Activated CD4-positive, alpha-beta memory T cell treated with anti-CD3 and anti-CD28 coated beads for 36 hours (primary cell): ENCODE data around the gene EFCAB11. TPM values are rescaled to one million over a fixed set of nuclear protein-coding genes. Genes with fewer than 3 reads are reported as not detected.

Experiments
- CTCF ChIA-PET: fragments of 350-600 bp; sonication (Branson Sonifier 250); formaldehyde crosslinking; loops from one replicate; lab custom pipeline; 2021; ENCODE audit warnings: antibody characterized with exemption, inconsistent platforms; lab: Charles Lee
- POLR2A ChIA-PET: fragments of 350-600 bp; sonication (Branson Sonifier 250); formaldehyde crosslinking; loops from one replicate; lab custom pipeline; 2021; ENCODE audit warnings: antibody characterized with exemption; lab: Charles Lee
- DNase-seq: peaks from one replicate; pipeline ENCODE4 v3.0.0-alpha.2; 2020
- H3K27ac Mint-ChIP-seq: one replicate; pipeline ENCODE4 v1.8.0; 2021; ENCODE audit warnings: mixed read lengths
- H3K27me3 Mint-ChIP-seq: one replicate; pipeline ENCODE4 v1.8.0; 2021; ENCODE audit warnings: mixed read lengths
- H3K36me3 Mint-ChIP-seq: one replicate; pipeline ENCODE4 v1.8.0; 2021; ENCODE audit warnings: mixed read lengths
- H3K4me1 Mint-ChIP-seq: one replicate; pipeline ENCODE4 v1.8.0; 2021; ENCODE audit warnings: low read depth, mixed read lengths
- H3K4me3 Mint-ChIP-seq: one replicate; pipeline ENCODE4 v1.8.0; 2021; ENCODE audit warnings: mild to moderate bottlenecking, mixed read lengths
- H3K9me3 Mint-ChIP-seq: one replicate; pipeline ENCODE4 v1.8.0; 2021; ENCODE audit warnings: mixed read lengths
- intact Hi-C: fragments of 100-400 bp; cut with micrococcal nuclease; formaldehyde crosslinking; loops from one replicate; pipeline ENCODE4 v1.15.1; 2023
- total RNA-seq, 2 experiments: library from RNA; stranded (reverse); gene quantifications; one replicate each; pipeline ENCODE4 v1.2.3, GENCODE V29; 2021

Gene EFCAB11
- total RNA-seq, 2 experiments from 2014 or later: 10.6 to 10.8 TPM

- intact Hi-C loops: no loop called here
- Mint-ChIP-seq H3K27ac (no peak overlapping the region), H3K27me3 (no peaks in the 10 kb centered on the region), H3K9me3 (no peaks in the 10 kb centered on the region), H3K36me3 (no peaks in the 10 kb centered on the region), H3K4me1 (no peaks in the 10 kb centered on the region), H3K4me3 (no peak overlapping the region)
- no peak for DNase-seq
- ChIA-PET POLR2A (no interaction called here), CTCF (interaction anchor here (1.9 to 2.0 kb wide), 2 partner anchors 12 to 15 kb away, joined by 5 to 10 read pairs; no protein-coding TSS in a partner anchor)
Measured at GRCh38 chr14:89924268-89924667, 30.3 kb downstream of the EFCAB11 start.

- CTCF ChIA-PET: interaction anchor here (1.1 to 2.0 kb wide), 4 partner anchors 14 to 895 kb away, joined by 3 to 10 read pairs (median 4); no protein-coding TSS in a partner anchor
- Mint-ChIP-seq H3K9me3 (no peaks in the 10 kb centered on the region), H3K36me3 (no peaks in the 10 kb centered on the region), H3K27ac (no peak overlapping the region), H3K4me3 (no peak overlapping the region), H3K4me1 (no peaks in the 10 kb centered on the region), H3K27me3 (no peaks in the 10 kb centered on the region)
- POLR2A ChIA-PET: no interaction called here
- no peak for DNase-seq
- intact Hi-C loops: no loop called here
Measured at GRCh38 chr14:89922031-89922907, 32.3 kb downstream of the EFCAB11 start.

DNA sequence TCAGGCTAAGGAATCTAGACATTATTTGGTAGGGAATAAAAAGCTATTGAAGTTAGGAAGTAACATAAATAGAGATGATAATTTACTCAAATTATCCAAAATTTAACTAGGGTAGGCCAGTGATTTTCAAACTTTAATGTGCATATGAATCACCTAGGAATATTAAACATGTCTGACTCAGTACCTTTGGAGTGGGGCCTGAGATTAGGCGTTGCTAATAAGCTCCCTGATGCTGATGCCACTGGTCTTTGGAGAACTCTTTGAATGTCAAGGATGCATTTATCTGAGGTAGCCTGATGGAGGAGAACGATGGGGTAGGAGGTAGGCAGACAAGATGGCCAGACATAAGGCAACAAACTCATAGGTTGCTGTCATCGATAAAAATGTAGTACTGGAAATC, 33.2 kb downstream of the EFCAB11 start:
- no peaks in the 10 kb centered on the region for H3K4me1 Mint-ChIP-seq
- no peaks in the 10 kb centered on the region for H3K9me3 Mint-ChIP-seq

DNA sequence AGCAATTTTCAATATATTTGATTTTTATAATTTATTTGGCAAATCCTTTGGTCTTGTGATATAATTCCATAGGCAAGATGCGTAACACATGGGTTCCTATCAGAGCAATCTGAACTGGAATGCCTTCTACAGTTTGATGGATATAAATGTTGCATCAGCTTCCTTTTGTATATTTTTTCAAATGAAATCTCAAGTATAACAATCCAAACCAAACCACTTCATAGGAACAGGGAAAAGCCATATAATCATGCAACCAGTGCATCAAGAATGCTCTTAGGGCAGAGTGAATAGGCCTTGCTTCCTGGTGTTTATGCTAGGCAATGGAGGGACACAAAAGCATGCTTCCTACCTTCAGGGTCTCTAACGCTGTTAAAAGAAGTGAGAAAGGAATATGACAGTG, 34.5 kb downstream of the EFCAB11 start:
- no peaks in the 10 kb centered on the region for H3K36me3 Mint-ChIP-seq

More for the DNA sequence above, 33.2 kb downstream of the EFCAB11 start:
- H3K27ac Mint-ChIP-seq: no peak overlapping the region
- no peaks in the 10 kb centered on the region for H3K27me3 Mint-ChIP-seq
- no peaks in the 10 kb centered on the region for H3K36me3 Mint-ChIP-seq
- intact Hi-C loops: no loop called here
- H3K4me3 Mint-ChIP-seq: no peak overlapping the region
- ChIA-PET CTCF (interaction anchor here (1.2 kb wide), 1 partner anchor 18 kb away, joined by 3 read pairs; no protein-coding TSS in a partner anchor), POLR2A (no interaction called here)
- no peak for DNase-seq

DNA sequence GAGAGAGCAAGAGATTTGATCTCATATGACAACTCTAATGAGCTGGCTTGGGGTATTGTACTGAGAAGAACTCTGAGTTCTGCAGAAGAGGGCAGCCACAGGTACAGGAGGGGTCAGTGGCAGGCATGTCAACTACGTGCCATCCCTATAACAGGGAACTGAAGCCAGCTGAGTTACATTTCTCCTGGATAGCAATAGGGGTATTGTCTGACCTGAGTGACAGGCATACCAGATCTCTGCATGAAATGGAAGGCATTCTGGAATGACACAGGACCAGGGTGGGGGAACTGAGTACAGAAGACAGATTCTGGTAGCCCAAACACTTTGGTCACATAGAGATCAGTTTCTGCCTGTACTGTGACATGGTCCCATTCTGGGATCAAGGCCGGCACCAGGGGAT, 35.8 kb downstream of the EFCAB11 start:
- no peak overlapping the region for H3K27ac Mint-ChIP-seq
- no peaks in the 10 kb centered on the region for H3K9me3 Mint-ChIP-seq
- no peak overlapping the region for H3K4me3 Mint-ChIP-seq
- intact Hi-C loops: loop anchor here (5.0 kb wide), 2 partner anchors 146 to 501 kb away; partner anchors contain the start of gene FOXN3
- ChIA-PET POLR2A (no interaction called here), CTCF (no interaction called here)
- peaks cover 3% of the 10 kb centered on the region for H3K4me1 Mint-ChIP-seq
- H3K36me3 Mint-ChIP-seq: no peaks in the 10 kb centered on the region
- DNase-seq: no peak
- H3K27me3 Mint-ChIP-seq: no peaks in the 10 kb centered on the region

More for the DNA sequence above, 34.5 kb downstream of the EFCAB11 start:
- Mint-ChIP-seq H3K4me1 (peaks cover 2% of the 10 kb centered on the region), H3K27me3 (no peaks in the 10 kb centered on the region), H3K9me3 (no peaks in the 10 kb centered on the region), H3K27ac (no peak overlapping the region), H3K4me3 (no peak overlapping the region)
- CTCF ChIA-PET: interaction anchor here (0.9 to 1.5 kb wide), 4 partner anchors 19 to 1252 kb away, joined by 3 to 4 read pairs (median 3); no protein-coding TSS in a partner anchor
- no peak for DNase-seq
- intact Hi-C loops: no loop called here
- POLR2A ChIA-PET: no interaction called here

DNA sequence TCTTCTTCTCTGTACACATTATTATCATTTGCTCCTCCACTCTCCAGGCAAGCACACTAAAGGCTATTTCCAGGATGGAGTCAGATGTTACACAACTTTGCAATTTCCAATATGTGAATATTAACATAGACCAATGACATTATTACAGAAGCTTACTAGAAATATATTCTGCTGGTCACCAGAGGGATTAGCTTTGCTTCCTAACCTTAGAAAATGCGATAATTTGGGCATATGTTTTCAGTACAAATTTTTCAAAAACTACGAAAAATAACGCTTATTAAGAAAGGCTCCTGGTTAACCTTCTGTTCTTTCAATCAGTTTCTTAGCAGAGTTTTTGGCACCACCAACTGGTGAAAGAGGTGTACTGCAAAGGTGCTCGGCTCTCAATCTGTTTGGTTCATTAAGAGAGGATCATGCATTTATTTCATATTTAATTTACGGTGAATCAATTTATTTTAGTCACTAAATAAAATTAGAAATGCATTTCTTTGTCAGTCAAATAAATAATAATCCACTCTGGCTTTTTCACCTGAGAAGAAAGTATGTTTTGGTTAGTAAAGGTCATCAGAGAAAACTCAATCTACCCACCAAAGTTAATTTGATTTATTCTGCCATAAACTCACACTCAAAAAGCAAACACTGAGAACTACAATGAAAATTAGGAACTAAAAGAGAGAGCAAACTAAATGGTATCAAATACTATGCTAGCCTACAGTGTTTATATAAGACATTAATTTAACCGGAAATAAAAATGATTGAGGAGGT, 39.2 kb downstream of the EFCAB11 start:
- intact Hi-C loops: loop anchor here (1.0 to 5.0 kb wide), 5 partner anchors 143 to 888 kb away; partner anchors contain the start of gene FOXN3
- POLR2A ChIA-PET: no interaction called here
- CTCF ChIA-PET: interaction anchor here (0.7 to 2.6 kb wide), 12 partner anchors 9 to 888 kb away, joined by 3 to 18 read pairs (median 4); no protein-coding TSS in a partner anchor
- DNase-seq: peak; percentile 69
- H3K27ac Mint-ChIP-seq: no peak overlapping the region
- H3K4me3 Mint-ChIP-seq: no peak overlapping the region
- no peaks in the 10 kb centered on the region for H3K9me3 Mint-ChIP-seq
- no peaks in the 10 kb centered on the region for H3K36me3 Mint-ChIP-seq
- H3K27me3 Mint-ChIP-seq: peaks cover 2% of the 10 kb centered on the region
- H3K4me1 Mint-ChIP-seq: peaks cover 3% of the 10 kb centered on the region

DNA sequence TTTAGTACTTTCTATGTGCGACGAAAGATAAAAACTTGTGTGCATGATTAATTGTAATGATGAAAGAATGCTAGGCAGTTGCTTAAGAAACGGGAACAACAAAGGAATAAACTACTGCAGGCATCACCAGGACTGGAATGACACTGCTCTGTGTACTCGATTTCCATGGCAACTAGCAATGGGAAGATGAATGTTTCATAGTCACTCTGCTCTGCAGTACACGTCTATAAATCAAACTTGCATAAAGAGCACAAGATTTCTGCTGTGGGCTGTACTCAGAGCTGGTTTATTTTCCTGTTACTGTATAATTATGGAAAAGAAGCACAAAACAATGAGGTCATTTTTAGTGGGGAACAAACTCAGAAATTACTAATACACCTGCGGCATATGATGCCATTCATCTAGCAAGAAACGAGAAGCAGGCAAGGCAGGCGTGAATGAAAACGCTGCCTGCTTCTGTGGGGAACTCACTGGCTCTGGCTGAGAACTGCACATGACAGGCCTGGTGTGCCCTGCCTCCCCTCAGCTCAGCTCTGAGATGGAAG, 41.8 kb downstream of the EFCAB11 start:
- Mint-ChIP-seq H3K27me3 (peaks cover 4% of the 10 kb centered on the region), H3K27ac (no peak overlapping the region), H3K4me1 (peaks cover 3% of the 10 kb centered on the region), H3K9me3 (no peaks in the 10 kb centered on the region), H3K36me3 (no peaks in the 10 kb centered on the region), H3K4me3 (no peak overlapping the region)
- POLR2A ChIA-PET: no interaction called here
- DNase-seq: no peak
- CTCF ChIA-PET: interaction anchor here (0.6 to 2.6 kb wide), 7 partner anchors 10 to 1330 kb away, joined by 3 to 18 read pairs (median 4); no protein-coding TSS in a partner anchor
- intact Hi-C loops: no loop called here

DNA sequence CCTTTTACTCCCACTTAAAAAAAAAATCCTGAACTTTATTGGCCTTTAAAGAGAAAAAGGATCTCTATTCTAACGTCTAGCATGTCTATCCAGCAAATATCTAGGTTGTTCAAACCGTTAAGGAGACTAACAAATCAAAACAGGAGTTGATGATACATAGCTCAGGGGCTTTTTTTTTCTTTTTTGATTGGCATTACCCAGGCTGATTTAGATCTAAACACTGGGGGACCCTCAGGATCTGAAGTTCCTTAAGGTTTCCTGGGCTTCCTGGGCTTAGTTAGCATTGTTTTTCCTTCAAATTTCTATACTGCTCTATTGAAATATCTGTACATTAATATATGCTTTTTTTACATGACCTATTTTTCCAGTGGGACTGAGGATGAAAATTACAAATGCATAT, 42.3 kb downstream of the EFCAB11 start:
- H3K9me3 Mint-ChIP-seq: no peaks in the 10 kb centered on the region
- H3K27ac Mint-ChIP-seq: no peak overlapping the region
- DNase-seq: no peak
- POLR2A ChIA-PET: no interaction called here
- intact Hi-C loops: no loop called here
- no peaks in the 10 kb centered on the region for H3K36me3 Mint-ChIP-seq
- CTCF ChIA-PET: interaction anchor here (0.7 to 2.3 kb wide), 3 partner anchors 50 to 1330 kb away, joined by 3 to 11 read pairs (median 4); no protein-coding TSS in a partner anchor
- H3K4me1 Mint-ChIP-seq: peaks cover 3% of the 10 kb centered on the region
- H3K4me3 Mint-ChIP-seq: no peak overlapping the region
- peaks cover 4% of the 10 kb centered on the region for H3K27me3 Mint-ChIP-seq

- intact Hi-C loops: no loop called here
- CTCF ChIA-PET: interaction anchor here (1.0 kb wide), 1 partner anchor 884 kb away, joined by 3 read pairs; no protein-coding TSS in a partner anchor
- peaks cover 3% of the 10 kb centered on the region for H3K4me1 Mint-ChIP-seq
- H3K4me3 Mint-ChIP-seq: no peak overlapping the region
- DNase-seq: no peak
- POLR2A ChIA-PET: no interaction called here
- no peaks in the 10 kb centered on the region for H3K9me3 Mint-ChIP-seq
- H3K36me3 Mint-ChIP-seq: no peaks in the 10 kb centered on the region
- H3K27me3 Mint-ChIP-seq: peaks cover 4% of the 10 kb centered on the region
- no peak overlapping the region for H3K27ac Mint-ChIP-seq
Measured at GRCh38 chr14:89911010-89911919, 43.3 kb downstream of the EFCAB11 start.

DNA sequence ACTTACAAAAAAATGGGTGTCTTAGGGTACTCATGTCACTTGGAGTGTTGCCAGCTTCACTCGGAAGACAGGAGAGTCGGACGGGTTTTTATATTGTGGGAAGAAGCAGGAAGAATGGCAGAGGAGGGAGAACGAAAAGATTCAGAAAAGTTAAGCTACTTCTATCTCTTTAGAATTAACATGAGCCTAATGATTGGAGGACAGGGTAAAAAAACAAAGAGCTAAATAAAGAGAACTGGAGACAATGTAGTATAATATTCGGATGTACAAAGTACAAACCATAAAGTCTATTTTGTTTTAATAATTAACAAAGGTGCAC, 43.9 kb downstream of the EFCAB11 start:
- Mint-ChIP-seq H3K36me3 (no peaks in the 10 kb centered on the region), H3K4me3 (no peak overlapping the region), H3K9me3 (no peaks in the 10 kb centered on the region), H3K27ac (no peak overlapping the region), H3K27me3 (peaks cover 4% of the 10 kb centered on the region), H3K4me1 (peaks cover 4% of the 10 kb centered on the region)
- intact Hi-C loops: no loop called here
- POLR2A ChIA-PET: no interaction called here
- CTCF ChIA-PET: interaction anchor here (1.0 kb wide), 1 partner anchor 884 kb away, joined by 3 read pairs; no protein-coding TSS in a partner anchor
- DNase-seq: no peak

DNA sequence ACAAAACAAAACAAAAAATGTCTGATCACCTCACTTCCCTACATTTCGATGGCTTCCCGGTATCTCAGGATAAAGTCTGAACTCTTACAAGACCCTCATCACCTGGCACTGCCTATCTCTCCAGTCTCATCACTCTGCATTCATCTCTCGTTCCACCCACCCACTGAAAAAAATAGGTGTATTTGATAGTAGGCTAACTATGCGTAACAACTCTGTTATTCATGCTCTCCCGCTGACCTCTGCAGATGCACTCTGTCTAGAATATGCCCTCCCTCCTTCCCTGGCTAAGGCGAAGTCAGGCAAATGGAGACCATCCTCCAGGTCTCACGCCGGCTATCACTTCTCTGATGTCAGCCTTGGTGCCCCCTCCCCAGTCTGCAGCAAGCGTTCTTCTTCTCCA, 44.9 kb downstream of the EFCAB11 start:
- DNase-seq: no peak
- peaks cover 4% of the 10 kb centered on the region for H3K27me3 Mint-ChIP-seq
- H3K4me3 Mint-ChIP-seq: no peak overlapping the region
- H3K27ac Mint-ChIP-seq: no peak overlapping the region
- no peaks in the 10 kb centered on the region for H3K9me3 Mint-ChIP-seq
- ChIA-PET POLR2A (no interaction called here), CTCF (no interaction called here)
- H3K4me1 Mint-ChIP-seq: peaks cover 7% of the 10 kb centered on the region
- intact Hi-C loops: no loop called here
- H3K36me3 Mint-ChIP-seq: no peaks in the 10 kb centered on the region
